RPMI7951 (cell line): ENCODE results near the gene TF. TPM values are rescaled to one million over a fixed set of nuclear protein-coding genes. Genes with fewer than 3 reads are reported as not detected.

ENCODE experiments used
- DNase-seq: peaks from one replicate; pipeline ENCODE4 v3.0.0-alpha.2; 2012; ENCODE audit warnings: low read depth
- total RNA-seq: library from RNA; depleted of rRNA; stranded (reverse); fragments of >200 nt; shearing (Covaris generic); gene quantifications from 2 replicates; pipeline ENCODE4 v1.2.3, GENCODE V29; 2014; rRNA removed

TF gene
- total RNA-seq, 1 experiment from 2014 or later = 0.96 TPM

- no peak for DNase-seq
Measured at GRCh38 chr3:133836497-133837158, 90.4 kb downstream of the TF start.

- DNase-seq = no peak
Measured at GRCh38 chr3:133837487-133838295, 91.5 kb downstream of the TF start.

- DNase-seq = no peak
Measured at GRCh38 chr3:133838296-133838789, 92.2 kb downstream of the TF start.

GRCh38 chr3:133838916-133839800 lies 93.0 kb downstream of the TF start:
- no peak for DNase-seq

- DNase-seq = no peak
Measured at GRCh38 chr3:133840055-133840737, 94.0 kb downstream of the TF start.

GRCh38 chr3:133840767-133841166 lies 94.6 kb downstream of the TF start:
- DNase-seq = no peak

- DNase-seq = no peak
Measured at GRCh38 chr3:133841196-133841595, 95.0 kb downstream of the TF start.

GRCh38 chr3:133842158-133842557 lies 96.0 kb downstream of the TF start:
- DNase-seq = no peak

GRCh38 chr3:133843634-133844033 lies 97.4 kb downstream of the TF start:
- peak; percentile 92 for DNase-seq

GRCh38 chr3:133845127-133845526 lies 98.9 kb downstream of the TF start:
- DNase-seq = no peak

Other genes starting within 250 kb of the TF start
- 94.5 and 96.8 TPM in 2 replicates for gene CDV3, start 172.7 kb upstream of the TF start, total RNA-seq
- gene TOPBP1, start 84.5 kb upstream of the TF start, total RNA-seq = 57.5 and 66.9 TPM in 2 replicates
- 42.3 and 57.7 TPM in 2 replicates for gene SRPRB, start 59.4 kb downstream of the TF start, total RNA-seq
- gene RAB6B, start 149.5 kb downstream of the TF start, total RNA-seq = 0.12 and 0.29 TPM in 2 replicates